Thoracic aorta (tissue), 2 donors: ENCODE results near the gene DIP2C. TPM values are rescaled to one million over a fixed set of nuclear protein-coding genes. Genes with fewer than 3 reads are reported as not detected.

ENCODE experiments used
- ATAC-seq: fragments of 150-250 bp; one replicate; pipeline ENCODE4 v1.8.0; 2017; ENCODE audit warnings: low read depth; ENCODE audit not compliant: insufficient number of reproducible peaks, low FRiP score
- DNase-seq: peaks from one replicate; pipeline ENCODE4 v3.0.0-alpha.2; 2020; ENCODE audit warnings: low spot score
- H3K27ac ChIP-seq, 2 donors: fragments of 200-600 bp; sonication (generic); 1 replicate in 1 of 2; 2 replicates in 1 of 2; pipeline ENCODE4 v1.5.1; 2016; ENCODE audit warnings: mild to moderate bottlenecking in 2 of 2, moderate library complexity in 2 of 2
- H3K27me3 ChIP-seq: fragments of 200-600 bp; sonication (generic); replicated peaks from 2 replicates; pipeline ENCODE4 v1.6.0; 2016; ENCODE audit warnings: mild to moderate bottlenecking; ENCODE audit not compliant: insufficient read depth
- H3K36me3 ChIP-seq: fragments of 200-600 bp; sonication (generic); one replicate; pipeline ENCODE4 v1.5.1; 2016
- H3K4me1 ChIP-seq, 2 donors: fragments of 200-600 bp; sonication (generic); 1 replicate in 1 of 2; 2 replicates in 1 of 2; pipeline versions ENCODE4 v1.5.1 to v1.6.0; 2016; ENCODE audit warnings: low read depth in 2 of 2, mild to moderate bottlenecking in 1 of 2; ENCODE audit not compliant: control insufficient read depth in 1 of 2
- H3K4me3 ChIP-seq: fragments of 200-600 bp; sonication (generic); 2 replicates; pipeline ENCODE4 v1.5.1; 2016; ENCODE audit warnings: mild to moderate bottlenecking
- H3K9me3 ChIP-seq: fragments of 200-600 bp; sonication (generic); 2 replicates; pipeline ENCODE4 v1.5.1; 2016
- CTCF ChIP-seq: fragments of 200-600 bp; sonication (generic); IDR thresholded peaks from one replicate; pipeline ENCODE4 v1.5.1; 2019; ENCODE audit warnings: antibody characterized with exemption
- total RNA-seq, 2 donors: library from RNA; depleted of rRNA; stranded (reverse); fragments of >200 nt; gene quantifications; one replicate each; pipeline versions ENCODE4 v1.1.0 to v1.2.3, GENCODE V29; 2016

Gene DIP2C
- total RNA-seq, 2 donors from 2014 or later: 36.8 to 44.0 TPM

GRCh38 chr10:571166-571565 is 118.3 kb downstream of the DIP2C start:
- TF ChIP-seq CTCF: no peak
- DNase-seq: no peak
- no peaks in the 10 kb centered on the region for H3K27me3 ChIP-seq
- no peaks in the 10 kb centered on the region for H3K9me3 ChIP-seq
- peaks cover 8 to 43% of the 10 kb centered on the region in 2 donors for H3K4me1 ChIP-seq
- no peak overlapping the region for H3K4me3 ChIP-seq
- ATAC-seq: no peak
- H3K36me3 ChIP-seq: no peaks in the 10 kb centered on the region
- H3K27ac ChIP-seq: no peak overlapping the region

- ATAC-seq (no peak), DNase-seq (no peak)
- H3K4me1 ChIP-seq: peaks cover 4 to 43% of the 10 kb centered on the region in 2 donors
- H3K36me3 ChIP-seq: no peaks in the 10 kb centered on the region
- no peak for TF ChIP-seq CTCF
- H3K9me3 ChIP-seq: no peaks in the 10 kb centered on the region
- H3K27me3 ChIP-seq: no peaks in the 10 kb centered on the region
- H3K27ac ChIP-seq: no peak overlapping the region
- no peak overlapping the region for H3K4me3 ChIP-seq
Observed at GRCh38 chr10:570628-571163, 118.8 kb downstream of the DIP2C start.

- no peaks in the 10 kb centered on the region for H3K27me3 ChIP-seq
- H3K36me3 ChIP-seq: no peaks in the 10 kb centered on the region
- no peak overlapping the region for H3K27ac ChIP-seq
- TF ChIP-seq CTCF: no peak
- peaks cover 0 to 43% of the 10 kb centered on the region in 2 donors for H3K4me1 ChIP-seq
- DNase-seq: no peak
- ATAC-seq: no peak
- no peak overlapping the region for H3K4me3 ChIP-seq
- H3K9me3 ChIP-seq: no peaks in the 10 kb centered on the region
Observed at GRCh38 chr10:569961-570627, 119.4 kb downstream of the DIP2C start.

- TF ChIP-seq CTCF: no peak
- peaks cover 0 to 34% of the 10 kb centered on the region in 2 donors for H3K4me1 ChIP-seq
- no peak overlapping the region for H3K4me3 ChIP-seq
- ATAC-seq (no peak), DNase-seq (no peak)
- no peaks in the 10 kb centered on the region for H3K27me3 ChIP-seq
- no peak overlapping the region for H3K27ac ChIP-seq
- H3K9me3 ChIP-seq: no peaks in the 10 kb centered on the region
- no peaks in the 10 kb centered on the region for H3K36me3 ChIP-seq
Observed at GRCh38 chr10:568848-569247, 120.6 kb downstream of the DIP2C start.

- no peak for TF ChIP-seq CTCF
- H3K4me1 ChIP-seq: peaks cover 0 to 34% of the 10 kb centered on the region in 2 donors
- H3K27me3 ChIP-seq: no peaks in the 10 kb centered on the region
- H3K9me3 ChIP-seq: no peaks in the 10 kb centered on the region
- DNase-seq: no peak
- no peak for ATAC-seq
- H3K27ac ChIP-seq: no peak overlapping the region
- H3K36me3 ChIP-seq: no peaks in the 10 kb centered on the region
- H3K4me3 ChIP-seq: no peak overlapping the region
Observed at GRCh38 chr10:567869-568268, 121.6 kb downstream of the DIP2C start.
